Osteoblast (primary cell): Measurements from ENCODE around the gene RPL15. TPM values are rescaled to one million over a fixed set of nuclear protein-coding genes. Genes with fewer than 3 reads are reported as not detected.
"Not testable (repeated sequence)": the region's sequence is repeated elsewhere in the genome, so short reads cannot be mapped to it uniquely, and the experiment has no call there.

ENCODE experiments used
- DNase-seq: peaks from one replicate; pipeline ENCODE4 v3.0.0; 2011; ENCODE audit warnings: low spot score, mixed read lengths; ENCODE audit not compliant: insufficient read length; ENCODE audit errors: missing footprints
- H2AFZ ChIP-seq: 2 replicates; pipeline ENCODE4 v1.6.0; 2011; ENCODE audit warnings: mild to moderate bottlenecking, low read length
- H3K27ac ChIP-seq: 2 replicates; pipeline ENCODE4 v1.5.1; 2011; ENCODE audit warnings: mild to moderate bottlenecking, low read depth, low read length, moderate library complexity
- H3K27me3 ChIP-seq: 2 replicates; pipeline ENCODE4 v1.6.0; 2012; ENCODE audit warnings: mild to moderate bottlenecking, control low read depth, inconsistent platforms, low read length, moderate library complexity; ENCODE audit not compliant: insufficient read depth
- H3K36me3 ChIP-seq: 2 replicates; pipeline ENCODE4 v1.5.1; 2011; ENCODE audit warnings: mild to moderate bottlenecking, low read length, control low read depth, moderate library complexity; ENCODE audit not compliant: insufficient read depth
- H3K4me1 ChIP-seq: 2 replicates; pipeline ENCODE4 v1.5.1; 2011; ENCODE audit warnings: mild to moderate bottlenecking, low read length, control low read depth, moderate library complexity; ENCODE audit not compliant: insufficient read depth
- H3K4me2 ChIP-seq: 2 replicates; pipeline ENCODE4 v1.6.0; 2011; ENCODE audit warnings: mild to moderate bottlenecking, low read length; ENCODE audit not compliant: insufficient read depth
- H3K4me3 ChIP-seq: fragments of 200-600 bp; sonication (generic); 3 replicates; pipeline ENCODE4 v1.5.1; 2012; ENCODE audit warnings: mild to moderate bottlenecking, low read length, inconsistent platforms; ENCODE audit not compliant: insufficient read depth
- H3K79me2 ChIP-seq: 2 replicates; pipeline ENCODE4 v1.6.0; 2012; ENCODE audit warnings: mild to moderate bottlenecking, low read length, control low read depth, inconsistent platforms; ENCODE audit not compliant: insufficient read depth
- H3K9me3 ChIP-seq: 2 replicates; pipeline ENCODE4 v1.5.1; 2011; ENCODE audit warnings: low read depth, low read length, control low read depth
- H4K20me1 ChIP-seq: 2 replicates; pipeline ENCODE4 v1.6.0; 2012; ENCODE audit warnings: mild to moderate bottlenecking, low read length, control low read depth; ENCODE audit not compliant: insufficient read depth
- CTCF ChIP-seq: IDR thresholded peaks from 2 replicates; pipeline ENCODE4 v1.5.1; 2011; ENCODE audit warnings: mild to moderate bottlenecking, low read depth, low read length, moderate library complexity; ENCODE audit errors: extremely low read depth
- total RNA-seq: library from RNA; depleted of rRNA; stranded (reverse); fragments of >200 nt; gene quantifications from 2 replicates; pipeline ENCODE4 v1.2.3, GENCODE V29; 2012

RPL15 gene
- 1,871 and 2,086 TPM in 2 replicates for total RNA-seq

DNA sequence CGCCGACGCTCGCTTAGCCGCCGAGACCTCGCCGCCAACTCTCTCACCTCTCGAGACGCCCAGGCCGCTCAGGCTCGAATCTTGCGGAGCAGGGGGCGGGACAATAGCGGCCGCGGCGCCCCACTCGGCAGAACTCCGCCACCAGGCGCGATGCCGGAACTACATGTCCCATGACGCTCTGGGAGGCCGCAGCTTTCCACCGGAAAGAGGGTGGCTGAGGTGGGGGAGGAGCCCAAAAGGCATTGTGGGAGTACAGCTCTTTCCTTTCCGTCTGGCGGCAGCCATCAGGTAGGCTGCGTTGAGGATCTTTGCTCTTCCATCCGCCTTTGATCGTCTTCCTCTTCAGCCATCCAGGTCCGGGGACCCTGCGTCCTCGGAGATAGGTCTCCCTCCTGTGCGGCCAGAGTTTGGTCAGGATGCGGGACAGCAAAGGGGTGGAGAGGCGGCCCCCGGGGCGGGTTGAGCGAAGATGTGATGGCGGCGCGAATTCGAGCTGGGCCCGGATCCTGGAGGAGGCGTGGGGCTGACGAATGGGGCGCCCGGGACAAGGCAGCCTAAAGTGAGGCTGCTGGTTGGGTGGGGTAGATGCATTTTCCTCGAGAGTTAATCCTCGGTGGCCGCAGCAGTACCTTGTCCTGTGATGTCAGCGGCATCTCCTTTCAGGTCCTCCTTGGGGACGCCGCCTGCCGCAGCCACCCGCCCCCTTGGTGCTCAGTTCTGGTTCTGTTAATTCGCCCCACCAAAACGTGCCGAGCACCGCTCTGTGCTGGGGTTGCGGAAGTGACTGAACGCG is at the start of gene RPL15, which contains the start of gene NKIRAS1:
Gene RPL15 (plus strand): TSS at position 247 of the 793 bp plus-strand sequence. CDS start 728 bp downstream, outside the sequence.
Gene NKIRAS1 (minus strand): TSS at position 105 of the 793 bp plus-strand sequence. CDS start 6,086 bp downstream, outside the sequence.
- Histone ChIP-seq H4K20me1 (peaks cover 40% of the 10 kb centered on the region), H3K27me3 (no peaks in the 10 kb centered on the region), H3K9me3 (no peaks in the 10 kb centered on the region), H3K4me1 (peaks cover 17% of the 10 kb centered on the region), H3K4me2 (peak within 1 kb of the TSS; percentile 99), H3K79me2 (peaks cover 44% of the 10 kb centered on the region), H3K27ac (peak within 1 kb of the TSS; percentile 85), H3K36me3 (peaks cover 27% of the 10 kb centered on the region), H2AFZ (peak within 1 kb of the TSS; percentile 90), H3K4me3 (peak within 1 kb of the TSS; percentile 91)
- TF ChIP-seq CTCF: no peak
- peak; percentile 96 for DNase-seq

DNA sequence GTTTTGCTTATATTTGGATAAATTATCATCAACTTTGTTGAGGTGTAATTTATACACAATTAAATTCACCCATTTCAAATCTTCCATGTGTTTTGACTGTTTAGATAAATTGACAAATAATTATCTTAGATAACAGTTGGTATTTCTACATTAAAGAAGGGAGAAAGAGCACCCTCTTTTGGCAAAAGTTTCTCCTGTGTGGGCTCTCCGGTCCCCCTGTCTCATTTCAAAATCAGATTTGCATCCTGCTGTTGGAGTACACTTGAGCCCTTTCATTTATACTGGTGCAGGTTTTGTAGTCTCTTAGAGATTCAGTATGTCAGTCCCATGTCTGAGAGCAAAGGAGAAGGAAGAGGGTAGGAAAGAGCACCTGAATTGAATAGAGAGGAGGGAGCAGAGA is 49.5 kb upstream of the RPL15 start:
- H3K4me1 ChIP-seq: peaks cover 14% of the 10 kb centered on the region
- no peaks in the 10 kb centered on the region for H3K27me3 ChIP-seq
- H3K36me3 ChIP-seq: no peaks in the 10 kb centered on the region
- H3K79me2 ChIP-seq: peaks cover 35% of the 10 kb centered on the region
- H3K27ac ChIP-seq: no peak overlapping the region
- H3K9me3 ChIP-seq: no peaks in the 10 kb centered on the region
- H3K4me2 ChIP-seq: no peak overlapping the region
- DNase-seq: no peak
- no peak for TF ChIP-seq CTCF
- no peak overlapping the region for H2AFZ ChIP-seq
- no peak overlapping the region for H3K4me3 ChIP-seq
- peaks cover 25% of the 10 kb centered on the region for H4K20me1 ChIP-seq

DNA sequence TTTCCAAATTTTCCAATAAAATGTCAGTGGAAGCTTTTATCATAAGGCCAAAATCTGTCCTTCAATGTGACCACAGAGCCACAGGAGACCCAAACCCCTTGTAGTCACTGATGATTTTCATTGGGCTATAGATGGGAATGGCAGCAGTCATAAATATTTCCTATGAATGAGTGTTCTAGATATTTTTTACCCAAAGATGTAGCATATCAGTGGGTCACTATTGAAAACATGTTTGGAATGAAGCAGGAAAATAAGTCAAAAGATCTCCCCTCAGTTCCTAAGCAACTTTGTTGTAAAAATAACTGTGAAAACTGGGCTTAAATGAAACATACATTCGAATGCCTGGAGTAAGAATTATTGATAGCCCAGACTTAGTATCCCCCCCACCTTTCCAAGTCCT is 49.1 kb upstream of the RPL15 start:
- no peaks in the 10 kb centered on the region for H3K9me3 ChIP-seq
- no peak for TF ChIP-seq CTCF
- peaks cover 35% of the 10 kb centered on the region for H3K79me2 ChIP-seq
- no peak overlapping the region for H3K4me3 ChIP-seq
- no peak overlapping the region for H3K4me2 ChIP-seq
- H3K27ac ChIP-seq: no peak overlapping the region
- peaks cover 14% of the 10 kb centered on the region for H3K4me1 ChIP-seq
- H4K20me1 ChIP-seq: peaks cover 20% of the 10 kb centered on the region
- no peaks in the 10 kb centered on the region for H3K27me3 ChIP-seq
- H3K36me3 ChIP-seq: no peaks in the 10 kb centered on the region
- H2AFZ ChIP-seq: no peak overlapping the region
- DNase-seq: peak; percentile 58

GRCh38 chr3:23869977-23870662 is 46.8 kb upstream of the RPL15 start:
- H3K27ac ChIP-seq: no peak overlapping the region
- peaks cover 23% of the 10 kb centered on the region for H4K20me1 ChIP-seq
- no peak overlapping the region for H2AFZ ChIP-seq
- no peak for TF ChIP-seq CTCF
- no peak for DNase-seq
- no peaks in the 10 kb centered on the region for H3K9me3 ChIP-seq
- no peaks in the 10 kb centered on the region for H3K27me3 ChIP-seq
- H3K4me2 ChIP-seq: no peak overlapping the region
- H3K4me1 ChIP-seq: peaks cover 29% of the 10 kb centered on the region
- H3K79me2 ChIP-seq: peaks cover 25% of the 10 kb centered on the region
- H3K36me3 ChIP-seq: no peaks in the 10 kb centered on the region
- H3K4me3 ChIP-seq: no peak overlapping the region

DNA sequence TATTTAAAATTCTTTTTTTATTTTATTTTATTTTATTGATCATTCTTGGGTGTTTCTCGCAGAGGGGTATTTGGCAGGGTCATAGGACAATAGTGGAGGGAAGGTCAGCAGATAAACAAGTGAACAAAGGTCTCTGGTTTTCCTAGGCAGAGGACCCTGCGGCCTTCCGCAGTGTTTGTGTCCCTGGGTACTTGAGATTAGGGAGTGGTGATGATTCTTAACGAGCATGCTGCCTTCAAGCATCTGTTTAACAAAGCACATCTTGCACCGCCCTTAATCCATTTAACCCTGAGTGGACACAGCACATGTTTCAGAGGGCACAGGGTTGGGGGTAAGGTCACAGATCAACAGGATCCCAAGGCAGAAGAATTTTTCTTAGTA is 46.3 kb upstream of the RPL15 start:
- H3K4me2 ChIP-seq, DNase-seq, H3K27ac ChIP-seq, H3K9me3 ChIP-seq, H3K36me3 ChIP-seq, H2AFZ ChIP-seq, H3K27me3 ChIP-seq, H3K4me3 ChIP-seq: not testable (repeated sequence)
- Histone ChIP-seq H3K79me2 (peaks cover 25% of the 10 kb centered on the region), H4K20me1 (peaks cover 17% of the 10 kb centered on the region), H3K4me1 (peaks cover 30% of the 10 kb centered on the region)
